ENCODE measurements around the gene CRB1.

DNA sequence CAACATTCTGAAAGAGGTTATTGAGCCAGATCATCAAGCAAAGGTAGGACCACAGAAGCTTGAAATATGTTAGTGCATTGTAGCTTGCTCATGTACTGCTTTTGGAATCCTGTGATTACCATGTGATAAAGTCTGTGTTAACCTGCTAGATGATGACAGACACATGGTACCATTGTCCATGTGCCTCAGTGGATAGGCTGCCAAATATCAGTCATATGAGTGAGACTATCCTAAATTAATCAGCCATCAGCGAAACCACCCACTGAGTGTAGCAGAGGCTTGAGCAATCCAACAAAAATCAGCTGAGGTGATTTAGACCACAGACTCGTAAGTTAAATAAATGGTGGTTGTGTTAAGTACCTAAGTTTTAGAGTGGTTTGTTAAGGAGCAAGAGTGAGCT is 32.7 kb upstream of the CRB1 start:
- TF ChIP-seq, protein P1, sequence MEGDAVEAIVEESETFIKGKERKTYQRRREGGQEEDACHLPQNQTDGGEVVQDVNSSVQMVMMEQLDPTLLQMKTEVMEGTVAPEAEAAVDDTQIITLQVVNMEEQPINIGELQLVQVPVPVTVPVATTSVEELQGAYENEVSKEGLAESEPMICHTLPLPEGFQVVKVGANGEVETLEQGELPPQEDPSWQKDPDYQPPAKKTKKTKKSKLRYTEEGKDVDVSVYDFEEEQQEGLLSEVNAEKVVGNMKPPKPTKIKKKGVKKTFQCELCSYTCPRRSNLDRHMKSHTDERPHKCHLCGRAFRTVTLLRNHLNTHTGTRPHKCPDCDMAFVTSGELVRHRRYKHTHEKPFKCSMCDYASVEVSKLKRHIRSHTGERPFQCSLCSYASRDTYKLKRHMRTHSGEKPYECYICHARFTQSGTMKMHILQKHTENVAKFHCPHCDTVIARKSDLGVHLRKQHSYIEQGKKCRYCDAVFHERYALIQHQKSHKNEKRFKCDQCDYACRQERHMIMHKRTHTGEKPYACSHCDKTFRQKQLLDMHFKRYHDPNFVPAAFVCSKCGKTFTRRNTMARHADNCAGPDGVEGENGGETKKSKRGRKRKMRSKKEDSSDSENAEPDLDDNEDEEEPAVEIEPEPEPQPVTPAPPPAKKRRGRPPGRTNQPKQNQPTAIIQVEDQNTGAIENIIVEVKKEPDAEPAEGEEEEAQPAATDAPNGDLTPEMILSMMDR (IDR thresholded peaks at IDR 0.05), result no peak
- TF ChIP-seq POLR2A (IDR thresholded peaks at IDR 0.05), result no peak
